Heart right ventricle (tissue), 16 donors: ENCODE data around the gene ALDH3B1. TPM values are rescaled to one million over a fixed set of nuclear protein-coding genes. Genes with fewer than 3 reads are reported as not detected.
A peak's percentile ranks its signal among the peaks of the same experiment; 100 is the strongest.

ENCODE experiments used
- ATAC-seq, 8 donors: fragments of 200-7000 bp; cut with Tn5 transposase; one replicate each; pipeline ENCODE4 v1.9.1; 2020; ENCODE audit warnings: mild to moderate bottlenecking in 8 of 8, moderate library complexity in 8 of 8, moderate number of reproducible peaks in 1 of 8
- DNase-seq, 2 donors: peaks; one replicate each; pipeline ENCODE4 v3.0.0-alpha.2; 2020
- H3K27ac ChIP-seq, 10 donors: fragments of 200-600 bp; sonication (generic) in 2 of 10; one replicate each; pipeline versions ENCODE4 v1.5.0 to v1.8.0; 2020 to 2022; ENCODE audit warnings: mild to moderate bottlenecking in 3 of 10
- H3K27me3 ChIP-seq, 7 donors: fragments of 200-600 bp; one replicate each; pipeline ENCODE4 v1.8.0; 2021 to 2022; ENCODE audit warnings: mild to moderate bottlenecking in 2 of 7
- H3K36me3 ChIP-seq, 9 donors: fragments of 200-600 bp; sonication (generic) in 1 of 9; one replicate each; pipeline versions ENCODE4 v1.5.0 to v1.8.0; 2020 to 2022; ENCODE audit warnings: mild to moderate bottlenecking in 2 of 9
- H3K4me1 ChIP-seq, 9 donors: fragments of 200-600 bp; sonication (generic) in 1 of 9; one replicate each; pipeline versions ENCODE4 v1.5.0 to v1.8.0; 2020 to 2022; ENCODE audit warnings: mild to moderate bottlenecking in 4 of 9
- H3K4me3 ChIP-seq, 10 donors: fragments of 200-600 bp; sonication (generic) in 2 of 10; one replicate each; pipeline versions ENCODE4 v1.5.0 to v1.8.0; 2020 to 2022; ENCODE audit warnings: mild to moderate bottlenecking in 7 of 10, moderate library complexity in 2 of 10
- H3K9me3 ChIP-seq, 11 donors: fragments of 200-600 bp in 10 of 11; sonication (generic) in 2 of 11; one replicate each; pipeline versions ENCODE4 v1.5.0 to v1.8.0; 2013 to 2022; ENCODE audit warnings: mild to moderate bottlenecking in 2 of 11, control low read depth in 1 of 11, moderate library complexity in 1 of 11
- WGBS, 2 donors: extraction: QIAGEN DNeasy Blood & Tissue Kit; methylation state at CpG; one replicate each; pipeline ENCODE4 v1.1.7; 2013; ENCODE audit warnings: inconsistent platforms in 1 of 2; 5-methylcytosine and 5-hydroxymethylcytosine counted together
- intact Hi-C, 10 donors: fragments of 100-400 bp; cut with DNase I; formaldehyde crosslinking; loops; one replicate each; pipeline versions ENCODE4 v1.11.1 to v1.14.2; 2022
- polyA plus RNA-seq, 2 donors: library from polyadenylated mRNA; stranded (reverse); fragments of 200-250 nt; gene quantifications; one replicate each; pipeline ENCODE4 v1.2.3, GENCODE V29; 2013
- total RNA-seq, 10 donors: library from RNA; stranded (reverse); fragmentation: NEBNext Ultra II Directional in 3 of 10; extraction: Animal tissue kit (Norgen Biotek cat#: 25700) in 3 of 10; gene quantifications; one replicate each; pipeline versions ENCODE4 v1.2.1 to v1.2.4, GENCODE V29; 2021 to 2023
- TF ChIP-seq, protein P1 (sequence below), 9 donors: fragments of 200-600 bp; sonication (generic) in 2 of 9; IDR thresholded peaks; one replicate each; pipeline versions ENCODE4 v1.5.0 to v1.8.0; 2021 to 2022; ENCODE audit warnings: antibody characterized with exemption in 9 of 9, mild to moderate bottlenecking in 5 of 9, moderate library complexity in 1 of 9
- donor health status: Arrhythmogenic right ventricular cardiomyopathy.
- donor health status: ischemic (EF 13 %, LVEDD 7.1; RV severe dilation, severe dysfunction).
- donor health status: healthy with polysubstance abuse.
- donor health status: DM: no; HTN: yes; CAD: no.
- donor health status: DM: no; HTN: no; CAD: no.
- donor health status: ischemic (EF 25% LVEDD 6.9; RV normal size, moderate dysfunction).
- donor health status: ischemic (EF 25% LVEDD 5.7; RV mildly dilated, moderate dysfunction).
- donor health status: healthy.
- donor health status: DM: yes; HTN: yes; CAD: no.
- donor health status: Ischemic cardiomyopathy.
- donor health status: ischemic (EF 35%, LVEDD 5.7; RV mildly dilated, moderate dysfunction).
- donor health status: nonischemic (EF 11% LVEDD 7.7; RV severe dilation, severe dysfunction).
- donor health status: DM: yes; HTN: yes; CAD: no.
- donor health status: PGD.
- donor health status: ischemic (EF 29% LVEDD 5.4; RV normal size, mild dysfunction).
- donor health status: nonischemic (EF 23%, LVEDD 6.1; RV moderate dilation, normal function).

Gene ALDH3B1
- total and polyA plus RNA-seq, 12 donors: 2.1 to 11.0 (median 4.3) TPM

DNA sequence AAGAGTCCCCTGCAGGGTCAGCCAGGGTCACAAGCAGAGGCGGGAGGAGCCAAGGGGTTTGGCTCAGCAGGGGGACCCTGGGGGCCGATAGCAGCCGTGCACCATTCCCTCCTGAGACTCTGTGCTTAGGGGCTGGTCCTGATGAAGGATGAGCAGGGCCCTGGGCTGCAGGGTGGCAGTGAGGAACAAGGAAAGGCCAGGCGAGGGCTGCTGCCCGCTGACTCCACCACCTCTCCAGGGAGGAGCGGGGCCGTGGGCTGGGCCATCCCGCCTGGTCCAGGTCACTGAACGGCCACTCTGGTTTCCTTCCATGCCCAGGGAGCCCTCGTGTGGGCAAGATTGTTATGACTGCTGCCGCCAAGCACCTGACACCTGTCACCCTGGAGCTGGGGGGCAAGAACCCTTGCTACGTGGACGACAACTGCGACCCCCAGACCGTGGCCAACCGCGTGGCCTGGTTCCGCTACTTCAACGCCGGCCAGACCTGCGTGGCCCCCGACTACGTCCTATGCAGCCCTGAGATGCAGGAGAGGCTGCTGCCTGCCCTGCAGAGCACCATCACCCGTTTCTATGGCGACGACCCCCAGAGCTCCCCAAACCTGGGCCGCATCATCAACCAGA lies 11.2 kb downstream of the ALDH3B1 start:
- TF ChIP-seq, protein P1, sequence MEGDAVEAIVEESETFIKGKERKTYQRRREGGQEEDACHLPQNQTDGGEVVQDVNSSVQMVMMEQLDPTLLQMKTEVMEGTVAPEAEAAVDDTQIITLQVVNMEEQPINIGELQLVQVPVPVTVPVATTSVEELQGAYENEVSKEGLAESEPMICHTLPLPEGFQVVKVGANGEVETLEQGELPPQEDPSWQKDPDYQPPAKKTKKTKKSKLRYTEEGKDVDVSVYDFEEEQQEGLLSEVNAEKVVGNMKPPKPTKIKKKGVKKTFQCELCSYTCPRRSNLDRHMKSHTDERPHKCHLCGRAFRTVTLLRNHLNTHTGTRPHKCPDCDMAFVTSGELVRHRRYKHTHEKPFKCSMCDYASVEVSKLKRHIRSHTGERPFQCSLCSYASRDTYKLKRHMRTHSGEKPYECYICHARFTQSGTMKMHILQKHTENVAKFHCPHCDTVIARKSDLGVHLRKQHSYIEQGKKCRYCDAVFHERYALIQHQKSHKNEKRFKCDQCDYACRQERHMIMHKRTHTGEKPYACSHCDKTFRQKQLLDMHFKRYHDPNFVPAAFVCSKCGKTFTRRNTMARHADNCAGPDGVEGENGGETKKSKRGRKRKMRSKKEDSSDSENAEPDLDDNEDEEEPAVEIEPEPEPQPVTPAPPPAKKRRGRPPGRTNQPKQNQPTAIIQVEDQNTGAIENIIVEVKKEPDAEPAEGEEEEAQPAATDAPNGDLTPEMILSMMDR (IDR thresholded peaks at IDR 0.05): peak in 2 of 9 donors; percentile 19 to 33
- WGBS, 2 donors: 69 to 80% methylated on average over 26 to 27 of the region's 27 CpGs
- H3K27ac ChIP-seq: no peak overlapping the region
- H3K4me3 ChIP-seq: no peak overlapping the region
- no peak for DNase-seq
- H3K27me3 ChIP-seq: no peaks in the 10 kb centered on the region
- H3K36me3 ChIP-seq: peaks cover 0 to 54% (median 0%) of the 10 kb centered on the region in 9 donors
- peak in 4 of 8 donors; percentile 20 to 32 (median 31) for ATAC-seq
- peaks cover 0 to 10% (median 4%) of the 10 kb centered on the region in 9 donors for H3K4me1 ChIP-seq
- intact Hi-C loops: no loop called here
- peaks cover 0 to 13% (median 0%) of the 10 kb centered on the region in 11 donors for H3K9me3 ChIP-seq

DNA sequence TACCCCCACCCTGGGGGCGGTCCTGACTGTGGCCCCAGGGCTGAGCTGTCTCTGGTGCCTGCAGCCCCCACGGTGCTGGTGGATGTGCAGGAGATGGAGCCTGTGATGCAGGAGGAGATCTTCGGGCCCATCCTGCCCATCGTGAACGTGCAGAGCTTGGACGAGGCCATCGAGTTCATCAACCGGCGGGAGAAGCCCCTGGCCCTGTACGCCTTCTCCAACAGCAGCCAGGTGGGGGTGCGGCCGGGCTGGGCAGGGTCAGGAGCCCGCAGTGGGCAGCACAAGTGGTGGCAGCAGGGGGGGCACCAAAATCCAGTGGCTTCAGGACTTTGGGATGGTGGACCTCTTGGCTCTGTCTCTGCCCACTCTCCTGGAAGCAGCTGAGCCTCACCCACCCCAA lies 12.4 kb downstream of the ALDH3B1 start:
- intact Hi-C loops: no loop called here
- TF ChIP-seq, protein P1 (IDR thresholded peaks at IDR 0.05): no peak
- Histone ChIP-seq H3K9me3 (peaks cover 0 to 13% (median 0%) of the 10 kb centered on the region in 11 donors), H3K4me1 (peaks cover 0 to under 1% (median 0%) of the 10 kb centered on the region in 9 donors), H3K27ac (no peak overlapping the region), H3K27me3 (no peaks in the 10 kb centered on the region), H3K4me3 (no peak overlapping the region), H3K36me3 (peaks cover 0 to 56% (median 0%) of the 10 kb centered on the region in 9 donors)
- WGBS, 2 donors: 87 to 89% methylated on average over 13 of the region's 13 CpGs
- ATAC-seq (no peak), DNase-seq (no peak)

- Histone ChIP-seq H3K4me3 (no peak overlapping the region), H3K36me3 (peaks cover 0 to 53% (median 0%) of the 10 kb centered on the region in 9 donors), H3K27ac (no peak overlapping the region), H3K27me3 (no peaks in the 10 kb centered on the region), H3K9me3 (peaks cover 0 to 13% (median 0%) of the 10 kb centered on the region in 11 donors), H3K4me1 (peaks cover 0 to 7% (median 2%) of the 10 kb centered on the region in 9 donors)
- TF ChIP-seq, protein P1 (IDR thresholded peaks at IDR 0.05): no peak
- DNase-seq: no peak
- 91 to 93% methylated on average over 5 of the region's 5 CpGs for WGBS, 2 donors
- no peak for ATAC-seq
- intact Hi-C loops: no loop called here
These were observed 14.4 kb downstream of the ALDH3B1 start for GRCh38 chr11:68024508-68024907.

DNA sequence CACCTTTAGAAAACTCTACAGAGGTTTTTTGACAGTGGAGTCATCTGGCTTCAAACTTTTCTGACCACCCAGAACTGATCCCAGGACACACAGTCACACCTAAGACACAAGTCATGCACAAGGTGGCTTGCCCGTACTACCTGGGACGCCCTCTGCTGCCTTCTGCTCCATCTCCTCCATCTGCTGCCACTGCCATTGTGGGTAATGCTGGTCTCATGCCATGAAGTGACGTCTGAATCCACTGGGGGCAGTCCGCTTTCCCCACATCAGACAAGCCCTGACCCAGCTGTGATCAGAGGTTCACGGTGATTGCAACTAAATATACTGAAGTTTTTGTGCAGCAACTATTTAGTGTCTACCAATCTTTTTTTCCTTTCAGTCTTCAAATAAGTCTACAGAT lies 14.9 kb downstream of the ALDH3B1 start:
- DNase-seq: no peak
- Histone ChIP-seq H3K36me3 (peaks cover 0 to 53% (median 0%) of the 10 kb centered on the region in 9 donors), H3K4me1 (peaks cover 0 to 12% (median 7%) of the 10 kb centered on the region in 9 donors), H3K4me3 (no peak overlapping the region), H3K27ac (no peak overlapping the region), H3K27me3 (no peaks in the 10 kb centered on the region), H3K9me3 (peaks cover 0 to 13% (median 0%) of the 10 kb centered on the region in 11 donors)
- intact Hi-C loops: no loop called here
- ATAC-seq: no peak
- 82 to 83% methylated on average over 5 of the region's 5 CpGs for WGBS, 2 donors
- TF ChIP-seq, protein P1 (IDR thresholded peaks at IDR 0.05): no peak
